ENCODE results near the gene ERFL. TPM values are rescaled to one million over a fixed set of nuclear protein-coding genes. Genes with fewer than 3 reads are reported as not detected.
"Not testable (repeated sequence)": the region's sequence is repeated elsewhere in the genome, so short reads cannot be mapped to it uniquely, and the experiment has no call there.

Gene ERFL
- total RNA-seq, 1 donor from 2014 or later: 0.46 TPM

- Mint-ChIP-seq H3K4me1 (ENCODE audit: unreplicated experiment) (no peaks in the 10 kb centered on the region), H3K27me3 (ENCODE audit: unreplicated experiment) (peaks cover 14% of the 10 kb centered on the region), H3K4me3 (ENCODE audit: unreplicated experiment) (no peak overlapping the region), H3K36me3 (ENCODE audit: low read depth, unreplicated experiment) (peaks cover 14% of the 10 kb centered on the region), H3K27ac (ENCODE audit: unreplicated experiment) (no peak overlapping the region), H3K9me3 (ENCODE audit: unreplicated experiment) (no peaks in the 10 kb centered on the region)
- no peak for DNase-seq (ENCODE audit: low spot score)
- TF ChIP-seq, protein P1, sequence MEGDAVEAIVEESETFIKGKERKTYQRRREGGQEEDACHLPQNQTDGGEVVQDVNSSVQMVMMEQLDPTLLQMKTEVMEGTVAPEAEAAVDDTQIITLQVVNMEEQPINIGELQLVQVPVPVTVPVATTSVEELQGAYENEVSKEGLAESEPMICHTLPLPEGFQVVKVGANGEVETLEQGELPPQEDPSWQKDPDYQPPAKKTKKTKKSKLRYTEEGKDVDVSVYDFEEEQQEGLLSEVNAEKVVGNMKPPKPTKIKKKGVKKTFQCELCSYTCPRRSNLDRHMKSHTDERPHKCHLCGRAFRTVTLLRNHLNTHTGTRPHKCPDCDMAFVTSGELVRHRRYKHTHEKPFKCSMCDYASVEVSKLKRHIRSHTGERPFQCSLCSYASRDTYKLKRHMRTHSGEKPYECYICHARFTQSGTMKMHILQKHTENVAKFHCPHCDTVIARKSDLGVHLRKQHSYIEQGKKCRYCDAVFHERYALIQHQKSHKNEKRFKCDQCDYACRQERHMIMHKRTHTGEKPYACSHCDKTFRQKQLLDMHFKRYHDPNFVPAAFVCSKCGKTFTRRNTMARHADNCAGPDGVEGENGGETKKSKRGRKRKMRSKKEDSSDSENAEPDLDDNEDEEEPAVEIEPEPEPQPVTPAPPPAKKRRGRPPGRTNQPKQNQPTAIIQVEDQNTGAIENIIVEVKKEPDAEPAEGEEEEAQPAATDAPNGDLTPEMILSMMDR (IDR thresholded peaks at IDR 0.05; ENCODE audit: unreplicated experiment): no peak
Observed at GRCh38 chr19:41944336-41944735, 16.1 kb upstream of the ERFL start.

DNA sequence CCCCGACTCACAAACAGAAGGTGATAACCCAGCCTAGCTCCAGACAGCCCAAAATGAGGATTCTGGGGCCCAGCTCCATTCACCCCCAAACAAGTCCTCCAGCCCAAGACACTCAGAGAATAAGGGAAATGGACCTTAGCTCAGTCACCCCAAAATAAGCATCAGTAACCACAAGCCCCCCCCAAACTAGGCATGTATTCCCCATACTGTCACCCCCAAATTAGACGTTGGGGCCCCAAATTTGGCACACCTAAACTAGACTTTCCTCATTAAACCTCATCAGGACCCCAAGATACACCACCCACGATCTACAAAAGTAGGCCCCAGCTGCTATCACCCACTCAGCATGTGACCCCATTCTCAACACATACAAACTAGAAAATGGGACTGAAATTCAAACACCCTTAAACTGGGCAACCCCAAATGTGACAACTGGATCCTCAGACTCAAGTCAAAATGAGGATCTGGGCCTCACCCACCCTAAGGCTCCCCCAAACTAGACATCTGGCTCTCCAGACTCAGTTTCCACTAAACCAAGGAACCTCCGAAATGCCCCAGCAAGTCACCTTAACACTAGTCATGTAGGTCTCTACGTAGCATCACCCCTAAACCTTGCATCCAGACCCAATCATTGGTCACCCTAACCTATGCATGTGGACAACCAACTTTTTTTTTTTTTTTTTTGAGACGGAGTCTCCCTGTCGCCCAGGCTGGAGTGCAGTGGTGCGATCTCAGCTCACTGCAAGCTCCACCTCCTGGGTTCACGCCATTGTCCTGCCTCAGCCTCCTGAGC is 13.4 kb upstream of the ERFL start:
- DNase-seq (ENCODE audit: low spot score): no peak
- no peak overlapping the region for H3K27ac Mint-ChIP-seq (ENCODE audit: unreplicated experiment)
- H3K4me3 Mint-ChIP-seq (ENCODE audit: unreplicated experiment): peak overlapping the region; percentile 66
- TF ChIP-seq, protein P1 (IDR thresholded peaks at IDR 0.05; ENCODE audit: unreplicated experiment): no peak
- peaks cover 4% of the 10 kb centered on the region for H3K9me3 Mint-ChIP-seq (ENCODE audit: unreplicated experiment)
- peaks cover 14% of the 10 kb centered on the region for H3K36me3 Mint-ChIP-seq (ENCODE audit: low read depth, unreplicated experiment)
- H3K4me1 Mint-ChIP-seq (ENCODE audit: unreplicated experiment): peaks cover 3% of the 10 kb centered on the region
- H3K27me3 Mint-ChIP-seq (ENCODE audit: unreplicated experiment): peaks cover 15% of the 10 kb centered on the region

DNA sequence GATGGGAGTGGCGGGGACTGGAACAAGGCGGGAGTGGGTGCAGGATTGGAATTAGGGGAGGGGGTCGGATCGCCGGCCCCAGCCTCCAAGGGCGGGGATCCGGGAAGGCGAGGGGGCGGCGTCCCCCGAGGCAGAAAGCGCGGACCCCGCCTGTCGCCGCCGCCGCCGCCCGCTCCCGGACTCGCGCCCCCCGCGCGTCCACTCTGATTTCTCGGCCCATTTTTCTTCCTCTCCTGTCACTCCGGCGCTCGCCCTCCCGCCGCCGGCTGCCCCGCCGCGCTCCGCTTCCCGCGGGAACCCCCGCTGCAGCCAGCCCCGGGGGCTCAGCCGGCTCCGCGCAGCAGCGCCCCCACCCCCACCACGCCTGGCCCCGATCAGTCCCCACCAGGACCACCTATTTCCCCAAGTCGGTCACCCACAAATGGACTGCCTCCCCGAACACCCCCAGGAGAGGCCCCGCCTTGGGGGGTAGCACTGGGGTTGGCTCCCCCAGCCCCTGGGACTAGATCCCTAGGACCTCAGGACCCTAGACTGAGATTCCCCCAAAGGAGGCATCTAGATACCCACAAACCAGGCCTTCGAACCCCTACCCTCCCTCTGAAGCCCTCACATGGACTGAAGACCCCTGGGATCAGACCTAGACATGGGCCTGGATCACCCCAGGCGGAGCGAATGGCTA is 12.6 kb upstream of the ERFL start:
- H3K4me3 Mint-ChIP-seq (ENCODE audit: unreplicated experiment): peak overlapping the region; percentile 83
- H3K27me3 Mint-ChIP-seq (ENCODE audit: unreplicated experiment): peaks cover 19% of the 10 kb centered on the region
- DNase-seq (ENCODE audit: low spot score): no peak
- H3K4me1 Mint-ChIP-seq (ENCODE audit: unreplicated experiment): peaks cover 3% of the 10 kb centered on the region
- H3K27ac Mint-ChIP-seq (ENCODE audit: unreplicated experiment): no peak overlapping the region
- peaks cover 17% of the 10 kb centered on the region for H3K36me3 Mint-ChIP-seq (ENCODE audit: low read depth, unreplicated experiment)
- TF ChIP-seq, protein P1 (IDR thresholded peaks at IDR 0.05; ENCODE audit: unreplicated experiment): no peak
- peaks cover 4% of the 10 kb centered on the region for H3K9me3 Mint-ChIP-seq (ENCODE audit: unreplicated experiment)

GRCh38 chr19:41939861-41940730 is 11.8 kb upstream of the ERFL start:
- no peak overlapping the region for H3K27ac Mint-ChIP-seq (ENCODE audit: unreplicated experiment)
- H3K27me3 Mint-ChIP-seq (ENCODE audit: unreplicated experiment): peaks cover 20% of the 10 kb centered on the region
- peak overlapping the region; percentile 83 for H3K4me3 Mint-ChIP-seq (ENCODE audit: unreplicated experiment)
- DNase-seq (ENCODE audit: low spot score): no peak
- TF ChIP-seq, protein P1 (IDR thresholded peaks at IDR 0.05; ENCODE audit: unreplicated experiment): no peak
- peaks cover 4% of the 10 kb centered on the region for H3K9me3 Mint-ChIP-seq (ENCODE audit: unreplicated experiment)
- peaks cover 3% of the 10 kb centered on the region for H3K4me1 Mint-ChIP-seq (ENCODE audit: unreplicated experiment)
- H3K36me3 Mint-ChIP-seq (ENCODE audit: low read depth, unreplicated experiment): peaks cover 21% of the 10 kb centered on the region

DNA sequence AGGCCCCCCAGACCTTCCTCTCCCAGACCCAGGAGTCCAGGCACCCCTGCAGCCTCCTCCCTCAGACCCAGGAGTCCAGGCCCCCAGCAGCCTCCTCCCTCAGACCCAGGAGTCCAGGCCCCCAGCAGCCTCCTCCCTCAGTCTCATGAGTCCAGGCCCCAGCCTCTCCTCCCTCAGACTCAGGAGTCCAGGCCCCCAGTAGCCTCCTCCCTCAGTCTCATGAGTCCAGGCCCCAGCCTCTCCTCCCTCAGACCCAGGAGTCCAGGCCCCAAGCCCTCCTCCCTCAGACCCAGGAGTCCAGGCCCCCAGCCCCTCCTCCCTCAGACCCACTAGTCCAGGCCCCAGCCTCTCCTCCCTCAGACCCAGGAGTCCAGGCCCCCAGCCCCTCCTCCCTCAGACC is 11.0 kb upstream of the ERFL start:
- peaks cover 20% of the 10 kb centered on the region for H3K27me3 Mint-ChIP-seq (ENCODE audit: unreplicated experiment)
- not testable (repeated sequence) for H3K4me3 Mint-ChIP-seq (ENCODE audit: unreplicated experiment); H3K9me3 Mint-ChIP-seq (ENCODE audit: unreplicated experiment); H3K27ac Mint-ChIP-seq (ENCODE audit: unreplicated experiment); DNase-seq (ENCODE audit: low spot score); H3K4me1 Mint-ChIP-seq (ENCODE audit: unreplicated experiment)
- H3K36me3 Mint-ChIP-seq (ENCODE audit: low read depth, unreplicated experiment): peaks cover 21% of the 10 kb centered on the region
